ACC112 (cell line): ENCODE data around the gene S100A11.

Experiments
- H2AFZ ChIP-seq: fragments of 200-600 bp; sonication (generic); one replicate; pipeline ENCODE4 v1.6.0; 2017; ENCODE audit warnings: antibody characterized with exemption, low read length; ENCODE audit not compliant: unreplicated experiment
- H3K27ac ChIP-seq: fragments of 200-600 bp; sonication (generic); 2 replicates; pipeline ENCODE4 v1.5.1; 2014; ENCODE audit warnings: low read depth, mild to moderate bottlenecking, antibody characterized with exemption, low read length, moderate library complexity
- H3K27me3 ChIP-seq: fragments of 200-600 bp; sonication (generic); 2 replicates; pipeline ENCODE4 v1.6.1; 2014; ENCODE audit warnings: mild to moderate bottlenecking, antibody characterized with exemption, low read length, moderate library complexity, mixed read lengths; ENCODE audit not compliant: insufficient read depth
- H3K36me3 ChIP-seq: fragments of 200-600 bp; sonication (generic); 2 replicates; pipeline ENCODE4 v1.6.1; 2016; ENCODE audit warnings: mild to moderate bottlenecking, antibody characterized with exemption, low read length, moderate library complexity, mixed read lengths; ENCODE audit not compliant: insufficient read depth
- H3K4me1 ChIP-seq: fragments of 200-600 bp; sonication (generic); one replicate; pipeline ENCODE4 v1.6.1; 2016; ENCODE audit warnings: low read length, mixed read lengths; ENCODE audit not compliant: insufficient read depth, unreplicated experiment, control insufficient read depth
- H3K4me3 ChIP-seq: fragments of 200-600 bp; sonication (generic); 2 replicates; pipeline ENCODE4 v1.5.1; 2014; ENCODE audit warnings: mild to moderate bottlenecking, low read depth, low read length
- H3K79me2 ChIP-seq: fragments of 200-600 bp; sonication (generic); one replicate; pipeline ENCODE4 v1.6.0; 2016; ENCODE audit warnings: low read length; ENCODE audit not compliant: control insufficient read depth, unreplicated experiment, insufficient read depth

S100A11 gene

GRCh38 chr1:152052606-152053005 is 15.8 kb upstream of the S100A11 start:
- no peak overlapping the region for H2AFZ ChIP-seq
- peaks cover 34% of the 10 kb centered on the region for H3K4me1 ChIP-seq
- H3K27me3 ChIP-seq = peaks cover 47% of the 10 kb centered on the region
- no peak overlapping the region for H3K4me3 ChIP-seq
- no peaks in the 10 kb centered on the region for H3K36me3 ChIP-seq
- no peaks in the 10 kb centered on the region for H3K79me2 ChIP-seq
- H3K27ac ChIP-seq = no peak overlapping the region

GRCh38 chr1:152050886-152051675 is 14.3 kb upstream of the S100A11 start:
- peaks cover 49% of the 10 kb centered on the region for H3K4me1 ChIP-seq
- H3K27ac ChIP-seq = peak overlapping the region; percentile 97
- H3K4me3 ChIP-seq = no peak overlapping the region; the same call in 1 of the 2 replicates
- peaks cover 33% of the 10 kb centered on the region for H3K27me3 ChIP-seq
- no peaks in the 10 kb centered on the region for H3K79me2 ChIP-seq
- no peak overlapping the region for H2AFZ ChIP-seq
- no peaks in the 10 kb centered on the region for H3K36me3 ChIP-seq

GRCh38 chr1:152049291-152050083 is 12.7 kb upstream of the S100A11 start:
- no peak overlapping the region for H3K4me3 ChIP-seq
- peaks cover 51% of the 10 kb centered on the region for H3K4me1 ChIP-seq
- no peaks in the 10 kb centered on the region for H3K36me3 ChIP-seq
- H3K27ac ChIP-seq = peak overlapping the region; percentile 97
- no peaks in the 10 kb centered on the region for H3K79me2 ChIP-seq
- peaks cover 18% of the 10 kb centered on the region for H3K27me3 ChIP-seq
- no peak overlapping the region for H2AFZ ChIP-seq

GRCh38 chr1:152048416-152049009 is 11.7 kb upstream of the S100A11 start:
- Histone ChIP-seq H3K4me1 (peaks cover 54% of the 10 kb centered on the region), H3K27me3 (peaks cover 8% of the 10 kb centered on the region), H3K27ac (peak overlapping the region; percentile 97), H2AFZ (peak overlapping the region; percentile 53), H3K36me3 (no peaks in the 10 kb centered on the region), H3K4me3 (peak overlapping the region; percentile 29), H3K79me2 (no peaks in the 10 kb centered on the region)

GRCh38 chr1:152047730-152048415 is 11.1 kb upstream of the S100A11 start:
- Histone ChIP-seq H3K4me1 (peaks cover 54% of the 10 kb centered on the region), H3K79me2 (no peaks in the 10 kb centered on the region), H3K4me3 (peak overlapping the region; percentile 74), H3K27ac (peak overlapping the region; percentile 97), H3K27me3 (peaks cover 3% of the 10 kb centered on the region), H2AFZ (peak overlapping the region; percentile 53), H3K36me3 (no peaks in the 10 kb centered on the region)

GRCh38 chr1:152047413-152047729 is 10.6 kb upstream of the S100A11 start:
- H3K79me2 ChIP-seq = no peaks in the 10 kb centered on the region
- peaks cover 54% of the 10 kb centered on the region for H3K4me1 ChIP-seq
- peak overlapping the region; percentile 18 for H2AFZ ChIP-seq
- no peaks in the 10 kb centered on the region for H3K27me3 ChIP-seq
- peak overlapping the region; percentile 74 for H3K4me3 ChIP-seq
- peak overlapping the region; percentile 97 for H3K27ac ChIP-seq
- H3K36me3 ChIP-seq = no peaks in the 10 kb centered on the region

GRCh38 chr1:152044386-152044785 is 7.6 kb upstream of the S100A11 start:
- no peaks in the 10 kb centered on the region for H3K36me3 ChIP-seq
- no peak overlapping the region for H3K4me3 ChIP-seq
- H3K27ac ChIP-seq = no peak overlapping the region
- no peaks in the 10 kb centered on the region for H3K79me2 ChIP-seq
- peaks cover 32% of the 10 kb centered on the region for H3K4me1 ChIP-seq
- H2AFZ ChIP-seq = no peak overlapping the region
- H3K27me3 ChIP-seq = peaks cover 24% of the 10 kb centered on the region

GRCh38 chr1:152043870-152044269 is 7.1 kb upstream of the S100A11 start:
- Histone ChIP-seq H3K27ac (no peak overlapping the region), H3K36me3 (no peaks in the 10 kb centered on the region), H3K27me3 (peaks cover 25% of the 10 kb centered on the region), H3K79me2 (no peaks in the 10 kb centered on the region), H3K4me1 (peaks cover 28% of the 10 kb centered on the region), H3K4me3 (no peak overlapping the region), H2AFZ (no peak overlapping the region)

- Histone ChIP-seq H3K79me2 (no peaks in the 10 kb centered on the region), H3K27me3 (peaks cover 25% of the 10 kb centered on the region), H3K4me1 (peaks cover 17% of the 10 kb centered on the region), H3K4me3 (no peak overlapping the region), H2AFZ (no peak overlapping the region), H3K27ac (no peak overlapping the region), H3K36me3 (no peaks in the 10 kb centered on the region)
These were observed 5.2 kb upstream of the S100A11 start for GRCh38 chr1:152042030-152042429.

- Histone ChIP-seq H3K79me2 (peaks cover 19% of the 10 kb centered on the region), H3K27me3 (peaks cover 25% of the 10 kb centered on the region), H3K36me3 (no peaks in the 10 kb centered on the region), H3K4me3 (no peak overlapping the region), H2AFZ (no peak overlapping the region), H3K4me1 (peaks cover 9% of the 10 kb centered on the region), H3K27ac (no peak overlapping the region)
These were observed 3.1 kb upstream of the S100A11 start for GRCh38 chr1:152039886-152040285.
